HepG2 (cell line): Measurements from ENCODE around the gene C3orf18. TPM values are rescaled to one million over a fixed set of nuclear protein-coding genes. Genes with fewer than 3 reads are reported as not detected.

ENCODE experiments used
- CREB1 ChIP-seq, 2 experiments: fragments of 450-650 bp in 1 of 2; IDR thresholded peaks; 2 replicates each; pipeline ENCODE4 v1.6.1; 2016 to 2017; ENCODE audit warnings: control low read depth in 1 of 2, mild to moderate bottlenecking in 1 of 2, missing compliant biosample characterization in 1 of 2, missing genetic modification characterization in 1 of 2
- ELF3 ChIP-seq: IDR thresholded peaks from 2 replicates; pipeline ENCODE4 v1.6.1; 2016; ENCODE audit warnings: missing genetic modification reagents, missing compliant biosample characterization
- FOXO1 ChIP-seq: sonication (generic); formaldehyde crosslinking; IDR thresholded peaks from 2 replicates; pipeline ENCODE4 v1.4.0; 2020; ENCODE audit warnings: missing genetic modification reagents
- IKZF4 ChIP-seq: sonication (generic); formaldehyde crosslinking; IDR thresholded peaks from 2 replicates; pipeline ENCODE4 v1.5.1; 2020; ENCODE audit warnings: borderline replicate concordance, mild to moderate bottlenecking, low read depth, missing genetic modification reagents; ENCODE audit errors: not compliant biosample characterization
- IRX3 ChIP-seq: sonication (generic); formaldehyde crosslinking; IDR thresholded peaks from 2 replicates; pipeline ENCODE4 v1.8.1; 2023; ENCODE audit warnings: mild to moderate bottlenecking, low read depth, missing genetic modification reagents, borderline replicate concordance
- KLF13 ChIP-seq: sonication (generic); formaldehyde crosslinking; IDR thresholded peaks from 2 replicates; pipeline ENCODE4 v1.4.0; 2020; ENCODE audit warnings: mild to moderate bottlenecking, missing genetic modification reagents
- NFE2 ChIP-seq: sonication (generic); formaldehyde crosslinking; IDR thresholded peaks from 2 replicates; pipeline ENCODE4 v1.4.0; 2020; ENCODE audit warnings: missing genetic modification reagents
- PITX1 ChIP-seq: sonication (generic); formaldehyde crosslinking; IDR thresholded peaks from 2 replicates; pipeline ENCODE4 v1.5.1; 2020; ENCODE audit warnings: mild to moderate bottlenecking, missing genetic modification reagents
- SALL2 ChIP-seq: sonication (generic); formaldehyde crosslinking; IDR thresholded peaks from 2 replicates; pipeline ENCODE4 v1.8.1; 2023; ENCODE audit warnings: mild to moderate bottlenecking, missing genetic modification reagents, inconsistent platforms
- TGIF2 ChIP-seq: IDR thresholded peaks from 2 replicates; pipeline ENCODE4 v1.6.1; 2016; ENCODE audit warnings: control low read depth, missing compliant biosample characterization
- THYN1 ChIP-seq: sonication (generic); formaldehyde crosslinking; IDR thresholded peaks from 2 replicates; pipeline ENCODE4 v1.8.1; 2023; ENCODE audit warnings: low read depth, mild to moderate bottlenecking, moderate library complexity, missing genetic modification reagents, borderline replicate concordance
- TOE1 ChIP-seq: sonication (generic); formaldehyde crosslinking; IDR thresholded peaks from 2 replicates; pipeline ENCODE4 v1.4.0; 2020; ENCODE audit warnings: mild to moderate bottlenecking, missing genetic modification reagents
- ZNF3 ChIP-seq: IDR thresholded peaks from 2 replicates; pipeline ENCODE4 v1.7.0; 2017; ENCODE audit warnings: inconsistent platforms
- polyA plus RNA-seq, 8 experiments: library from polyadenylated mRNA; depleted of rRNA in 3 of 8; stranded (reverse) in 7 of 8; unstranded in 1 of 8; fragments of >200 nt; fragmentation: Illumina TruSeq in 4 of 8; extraction: Trizol in 4 of 8; gene quantifications; 2 replicates each; pipeline versions ENCODE4 v1.2.1 to v1.2.3, GENCODE V29; 2011 to 2016; ENCODE audit warnings: low read depth in 4 of 8, missing spikeins in 1 of 8, mixed read lengths in 1 of 8; ENCODE audit not compliant: insufficient read depth in 1 of 8
- total RNA-seq, 5 experiments: library from RNA; depleted of rRNA; stranded (reverse); fragments of >200 nt; fragmentation: Illumina TruSeq; extraction: Trizol; gene quantifications; 2 replicates each; pipeline ENCODE4 v1.2.3, GENCODE V29; 2016; ENCODE audit warnings: low read depth in 1 of 5
- TF ChIP-seq, protein P1 (sequence below): IDR thresholded peaks from 2 replicates; pipeline ENCODE4 v1.6.1; 2012; ENCODE audit warnings: low read depth, low read length, improper control_type of control experiment
- TF ChIP-seq, protein P2 (sequence below): sonication (generic); formaldehyde crosslinking; IDR thresholded peaks from 2 replicates; pipeline ENCODE4 v1.9.0; 2021; ENCODE audit warnings: missing genetic modification reagents, borderline replicate concordance
- TF ChIP-seq, protein P3 (sequence below), 2 experiments: sonication (generic) in 1 of 2; formaldehyde crosslinking in 1 of 2; IDR thresholded peaks; 2 replicates each; pipeline versions ENCODE4 v1.4.0 to v1.6.1; 2016 to 2020; ENCODE audit warnings: borderline replicate concordance in 1 of 2, low read depth in 1 of 2, mild to moderate bottlenecking in 1 of 2, missing genetic modification reagents in 1 of 2
- TF ChIP-seq, protein P4 (sequence below): sonication (generic); formaldehyde crosslinking; IDR thresholded peaks from 2 replicates; pipeline ENCODE4 v1.4.0; 2020; ENCODE audit warnings: mild to moderate bottlenecking, missing genetic modification reagents

The C3orf18 gene
- total and polyA plus RNA-seq, 2 of the 13 experiments (the other 11 are each of a cell fraction or from before 2014, with no cell fraction given): 1.6 to 4.8 TPM

DNA sequence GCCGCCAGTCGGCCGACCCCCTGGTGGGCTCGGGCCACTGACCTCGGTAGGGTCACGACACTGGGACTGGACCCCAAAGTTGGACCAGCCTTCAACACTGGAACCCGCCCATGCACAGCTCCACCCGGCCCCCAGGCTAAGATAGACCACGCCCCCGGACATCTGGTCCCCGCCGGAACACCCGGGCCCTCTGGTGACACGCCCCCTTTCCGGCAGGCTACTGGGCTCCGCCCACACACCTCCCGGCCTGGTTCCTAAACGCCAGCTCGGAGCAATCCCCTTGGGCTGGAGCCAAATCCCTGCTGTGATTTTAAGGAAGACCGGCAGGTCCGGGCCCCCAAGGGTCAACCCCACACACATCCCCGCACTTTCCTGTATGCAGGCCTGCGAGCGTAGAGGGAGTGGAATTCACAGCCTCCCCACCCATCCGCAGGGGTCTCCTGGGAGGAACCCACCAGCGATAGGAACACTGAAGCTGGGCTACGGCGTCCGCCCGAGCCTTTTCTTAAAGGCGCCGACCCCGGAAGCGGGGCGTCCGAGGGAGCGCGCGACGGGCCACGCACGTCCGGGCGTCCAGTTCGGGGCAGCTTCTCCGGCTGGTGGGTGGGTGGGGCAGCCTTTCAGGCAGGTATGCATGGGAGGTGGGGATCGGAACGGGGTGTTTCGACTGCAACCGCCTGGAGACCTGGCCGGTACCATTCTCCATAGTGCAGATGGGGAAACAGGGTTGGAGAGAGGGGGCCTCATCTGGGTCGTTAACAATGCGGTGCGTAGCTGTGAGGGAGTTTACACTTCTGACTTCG lies 1.6 kb upstream of the C3orf18 start, which contains the start of gene HEMK1 (continued):
- TF ChIP-seq, protein P1, sequence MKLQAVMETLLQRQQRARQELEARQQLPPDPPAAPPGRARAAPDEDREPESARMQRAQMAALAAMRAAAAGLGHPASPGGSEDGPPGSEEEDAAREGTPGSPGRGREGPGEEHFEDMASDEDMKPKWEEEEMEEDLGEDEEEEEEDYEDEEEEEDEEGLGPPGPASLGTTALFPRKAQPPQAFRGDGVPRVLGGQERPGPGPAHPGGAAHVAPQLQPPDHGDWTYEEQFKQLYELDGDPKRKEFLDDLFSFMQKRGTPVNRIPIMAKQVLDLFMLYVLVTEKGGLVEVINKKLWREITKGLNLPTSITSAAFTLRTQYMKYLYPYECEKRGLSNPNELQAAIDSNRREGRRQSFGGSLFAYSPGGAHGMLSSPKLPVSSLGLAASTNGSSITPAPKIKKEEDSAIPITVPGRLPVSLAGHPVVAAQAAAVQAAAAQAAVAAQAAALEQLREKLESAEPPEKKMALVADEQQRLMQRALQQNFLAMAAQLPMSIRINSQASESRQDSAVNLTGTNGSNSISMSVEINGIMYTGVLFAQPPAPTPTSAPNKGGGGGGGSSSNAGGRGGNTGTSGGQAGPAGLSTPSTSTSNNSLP: no peak
- TF ChIP-seq, protein P2, sequence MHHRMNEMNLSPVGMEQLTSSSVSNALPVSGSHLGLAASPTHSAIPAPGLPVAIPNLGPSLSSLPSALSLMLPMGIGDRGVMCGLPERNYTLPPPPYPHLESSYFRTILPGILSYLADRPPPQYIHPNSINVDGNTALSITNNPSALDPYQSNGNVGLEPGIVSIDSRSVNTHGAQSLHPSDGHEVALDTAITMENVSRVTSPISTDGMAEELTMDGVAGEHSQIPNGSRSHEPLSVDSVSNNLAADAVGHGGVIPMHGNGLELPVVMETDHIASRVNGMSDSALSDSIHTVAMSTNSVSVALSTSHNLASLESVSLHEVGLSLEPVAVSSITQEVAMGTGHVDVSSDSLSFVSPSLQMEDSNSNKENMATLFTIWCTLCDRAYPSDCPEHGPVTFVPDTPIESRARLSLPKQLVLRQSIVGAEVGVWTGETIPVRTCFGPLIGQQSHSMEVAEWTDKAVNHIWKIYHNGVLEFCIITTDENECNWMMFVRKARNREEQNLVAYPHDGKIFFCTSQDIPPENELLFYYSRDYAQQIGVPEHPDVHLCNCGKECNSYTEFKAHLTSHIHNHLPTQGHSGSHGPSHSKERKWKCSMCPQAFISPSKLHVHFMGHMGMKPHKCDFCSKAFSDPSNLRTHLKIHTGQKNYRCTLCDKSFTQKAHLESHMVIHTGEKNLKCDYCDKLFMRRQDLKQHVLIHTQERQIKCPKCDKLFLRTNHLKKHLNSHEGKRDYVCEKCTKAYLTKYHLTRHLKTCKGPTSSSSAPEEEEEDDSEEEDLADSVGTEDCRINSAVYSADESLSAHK (CRISPR knock-in tag): no peak
- TF ChIP-seq ELF3 (CRISPR knock-in tag) (peak; percentile 35; the same call in 1 of the 2 replicates), ZNF3 (CRISPR knock-in tag) (no peak), KLF13 (CRISPR knock-in tag) (peak; percentile 66; the same call in 1 of the 2 replicates), THYN1 (CRISPR knock-in tag) (no peak), PITX1 (peak; percentile 67; the same call in 1 of the 2 replicates), IKZF4 (no peak), IRX3 (no peak), SALL2 (CRISPR knock-in tag) (peak; percentile 63; the same call in 1 of the 2 replicates), CREB1 (IDR thresholded peaks at IDR 0.05) (peak; percentile 51; the same call in 1 of the 2 replicates), CREB1 (CRISPR knock-in tag; IDR thresholded peaks at IDR 0.05) (peak; percentile 96), FOXO1 (CRISPR knock-in tag) (no peak), NFE2 (CRISPR knock-in tag) (no peak), TOE1 (CRISPR knock-in tag) (peak; percentile 46; the same call in 1 of the 2 replicates), TGIF2 (CRISPR knock-in tag) (no peak; the same call in 1 of the 2 replicates)
- TF ChIP-seq, protein P3, sequence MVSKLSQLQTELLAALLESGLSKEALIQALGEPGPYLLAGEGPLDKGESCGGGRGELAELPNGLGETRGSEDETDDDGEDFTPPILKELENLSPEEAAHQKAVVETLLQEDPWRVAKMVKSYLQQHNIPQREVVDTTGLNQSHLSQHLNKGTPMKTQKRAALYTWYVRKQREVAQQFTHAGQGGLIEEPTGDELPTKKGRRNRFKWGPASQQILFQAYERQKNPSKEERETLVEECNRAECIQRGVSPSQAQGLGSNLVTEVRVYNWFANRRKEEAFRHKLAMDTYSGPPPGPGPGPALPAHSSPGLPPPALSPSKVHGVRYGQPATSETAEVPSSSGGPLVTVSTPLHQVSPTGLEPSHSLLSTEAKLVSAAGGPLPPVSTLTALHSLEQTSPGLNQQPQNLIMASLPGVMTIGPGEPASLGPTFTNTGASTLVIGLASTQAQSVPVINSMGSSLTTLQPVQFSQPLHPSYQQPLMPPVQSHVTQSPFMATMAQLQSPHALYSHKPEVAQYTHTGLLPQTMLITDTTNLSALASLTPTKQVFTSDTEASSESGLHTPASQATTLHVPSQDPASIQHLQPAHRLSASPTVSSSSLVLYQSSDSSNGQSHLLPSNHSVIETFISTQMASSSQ (IDR thresholded peaks at IDR 0.05; ENCODE audit: low read depth): no peak
- TF ChIP-seq, protein P3 (CRISPR knock-in tag; IDR thresholded peaks at IDR 0.05; ENCODE audit: borderline replicate concordance): peak; percentile 56; the same call in 1 of the 2 replicates
- TF ChIP-seq, protein P4, sequence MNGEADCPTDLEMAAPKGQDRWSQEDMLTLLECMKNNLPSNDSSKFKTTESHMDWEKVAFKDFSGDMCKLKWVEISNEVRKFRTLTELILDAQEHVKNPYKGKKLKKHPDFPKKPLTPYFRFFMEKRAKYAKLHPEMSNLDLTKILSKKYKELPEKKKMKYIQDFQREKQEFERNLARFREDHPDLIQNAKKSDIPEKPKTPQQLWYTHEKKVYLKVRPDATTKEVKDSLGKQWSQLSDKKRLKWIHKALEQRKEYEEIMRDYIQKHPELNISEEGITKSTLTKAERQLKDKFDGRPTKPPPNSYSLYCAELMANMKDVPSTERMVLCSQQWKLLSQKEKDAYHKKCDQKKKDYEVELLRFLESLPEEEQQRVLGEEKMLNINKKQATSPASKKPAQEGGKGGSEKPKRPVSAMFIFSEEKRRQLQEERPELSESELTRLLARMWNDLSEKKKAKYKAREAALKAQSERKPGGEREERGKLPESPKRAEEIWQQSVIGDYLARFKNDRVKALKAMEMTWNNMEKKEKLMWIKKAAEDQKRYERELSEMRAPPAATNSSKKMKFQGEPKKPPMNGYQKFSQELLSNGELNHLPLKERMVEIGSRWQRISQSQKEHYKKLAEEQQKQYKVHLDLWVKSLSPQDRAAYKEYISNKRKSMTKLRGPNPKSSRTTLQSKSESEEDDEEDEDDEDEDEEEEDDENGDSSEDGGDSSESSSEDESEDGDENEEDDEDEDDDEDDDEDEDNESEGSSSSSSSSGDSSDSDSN (CRISPR knock-in tag): peak; percentile 74
